Activated CD8-positive, alpha-beta memory T cell treated with anti-CD3 and anti-CD28 coated beads, Interleukin-2, amount 50 U/mL, for 1 hour (primary cell): ENCODE results near the gene AHI1.
"Not testable (repeated sequence)": the region's sequence is repeated elsewhere in the genome, so short reads cannot be mapped to it uniquely, and the experiment has no call there.

ENCODE experiments used
- DNase-seq: peaks from one replicate; pipeline ENCODE4 v3.0.0-alpha.2; 2020; ENCODE audit errors: extremely low read depth

AHI1 gene

GRCh38 chr6:135390458-135390857, 107.1 kb downstream of the AHI1 start:
- no peak for DNase-seq

DNA sequence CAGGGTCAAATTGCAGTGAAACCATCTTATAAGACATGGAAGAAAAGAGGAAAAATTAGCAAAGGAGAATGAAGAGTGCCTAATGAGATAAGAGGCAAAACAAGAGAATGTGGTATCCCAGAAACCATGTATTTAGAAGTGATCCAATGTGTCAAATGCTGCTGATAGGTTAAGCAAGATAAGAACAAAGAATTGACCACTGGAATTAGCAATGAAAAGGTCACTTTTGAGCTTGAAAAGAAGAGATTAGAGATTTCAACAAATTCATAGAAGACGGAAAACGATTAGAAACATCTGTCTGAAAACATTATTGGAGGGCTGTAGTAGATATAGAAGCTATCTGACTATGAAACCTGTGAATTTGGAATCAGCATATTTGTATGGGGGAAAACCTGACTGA, 112.2 kb downstream of the AHI1 start:
- no peak for DNase-seq

GRCh38 chr6:135383766-135384165, 113.8 kb downstream of the AHI1 start:
- no peak for DNase-seq

DNA sequence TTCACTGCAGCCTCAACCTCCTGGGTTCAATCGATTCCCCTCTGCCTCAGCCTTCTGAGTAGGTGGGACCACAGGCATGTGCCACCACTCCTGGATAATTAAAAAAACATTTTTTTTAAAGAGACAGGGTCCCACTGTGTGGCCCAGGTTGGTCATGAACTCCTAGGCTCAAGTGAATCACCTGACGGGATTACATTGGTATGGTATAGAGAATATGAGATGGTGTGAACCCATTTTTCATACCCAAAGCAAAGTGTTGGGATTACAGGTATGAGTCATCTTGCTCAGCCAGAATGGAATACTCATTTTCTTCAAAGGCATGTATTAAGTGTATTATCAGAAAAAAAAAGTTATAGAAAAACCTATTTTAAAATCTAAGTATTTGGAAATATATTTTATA, 114.2 kb downstream of the AHI1 start:
- no peak for DNase-seq

DNA sequence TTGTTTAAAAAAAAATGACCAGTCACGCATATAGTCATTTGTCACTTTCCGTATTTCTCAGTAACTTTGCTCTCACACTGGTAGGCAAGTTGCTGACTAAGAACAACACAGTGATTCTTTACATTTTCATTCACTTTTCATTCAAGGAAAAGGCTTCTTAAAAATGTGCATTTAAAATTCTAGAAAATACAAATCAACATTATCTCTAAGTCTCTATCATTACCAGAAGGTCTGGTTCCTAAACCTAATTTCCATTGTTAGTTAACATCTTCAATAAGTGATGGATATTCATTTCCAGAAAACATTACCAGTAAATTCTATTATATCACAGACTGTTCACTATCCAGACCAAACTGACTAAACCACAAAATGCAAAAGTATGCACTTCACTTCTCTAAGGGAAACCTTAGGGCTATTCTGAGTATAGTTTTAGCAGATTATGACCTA, 115.3 kb downstream of the AHI1 start:
- DNase-seq, result no peak

- DNase-seq, result no peak
Measured at GRCh38 chr6:135380793-135381192, 116.7 kb downstream of the AHI1 start.

GRCh38 chr6:135379647-135380046, 117.9 kb downstream of the AHI1 start:
- DNase-seq, result no peak

DNA sequence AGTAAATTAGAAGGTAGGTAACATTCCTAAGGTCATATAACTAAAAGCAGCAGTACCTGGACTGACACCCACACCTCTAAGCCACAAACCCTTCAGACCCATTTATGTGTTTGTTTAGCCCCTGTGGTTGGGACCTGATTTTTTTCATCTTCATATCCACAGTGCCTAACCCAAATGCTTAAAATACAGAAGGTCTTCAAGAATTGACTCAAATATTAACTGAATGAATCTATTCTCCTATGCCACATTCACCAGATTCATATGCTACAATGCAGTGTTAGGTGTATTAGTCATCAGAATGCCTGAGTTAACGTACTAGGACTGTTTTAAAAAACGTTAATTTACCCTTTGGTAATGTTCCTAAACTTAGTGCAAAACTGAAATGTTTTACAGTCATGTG, 124.8 kb downstream of the AHI1 start:
- no peak for DNase-seq

GRCh38 chr6:135363622-135364021, 133.9 kb downstream of the AHI1 start:
- not testable (repeated sequence) for DNase-seq

GRCh38 chr6:135362124-135362523, 135.4 kb downstream of the AHI1 start:
- DNase-seq, result no peak

DNA sequence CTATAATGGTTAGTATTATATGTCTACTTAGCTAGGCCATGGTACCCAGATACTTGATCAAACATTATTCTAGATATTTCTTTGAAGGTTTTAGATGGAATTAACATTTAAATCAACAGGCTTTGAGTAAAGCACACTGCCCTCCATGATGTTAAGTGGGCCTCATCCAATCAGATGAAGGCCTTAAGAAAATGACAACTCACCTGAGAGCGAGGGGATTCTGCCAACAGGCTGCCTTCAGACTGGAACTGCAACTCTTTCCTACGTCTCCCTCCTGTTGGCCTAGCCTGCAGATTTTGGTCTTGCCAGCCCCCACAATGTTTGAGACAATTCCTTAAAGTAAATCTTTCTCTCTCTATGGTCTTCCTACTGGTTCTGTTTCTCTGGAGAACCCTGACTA, 137.3 kb downstream of the AHI1 start:
- DNase-seq, result no peak

DNA sequence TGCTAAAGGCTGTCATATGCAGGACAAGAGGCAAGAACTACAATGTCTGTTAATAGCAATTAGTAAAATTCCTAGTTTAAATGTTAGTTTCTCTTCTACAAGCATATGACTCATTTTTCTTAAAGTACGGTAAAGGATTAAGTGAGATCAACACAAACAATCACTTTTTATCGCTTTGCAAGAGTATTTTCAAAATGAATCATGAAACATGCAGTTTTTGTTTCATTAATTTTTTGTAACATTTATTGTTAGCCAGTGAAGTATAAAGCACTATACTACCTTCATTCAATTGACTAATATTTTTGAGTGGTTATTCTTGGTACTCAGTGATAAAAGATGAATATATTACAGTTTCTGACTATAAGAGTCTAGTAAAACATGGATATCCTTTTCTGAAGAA, 138.6 kb downstream of the AHI1 start:
- DNase-seq, result no peak

DNA sequence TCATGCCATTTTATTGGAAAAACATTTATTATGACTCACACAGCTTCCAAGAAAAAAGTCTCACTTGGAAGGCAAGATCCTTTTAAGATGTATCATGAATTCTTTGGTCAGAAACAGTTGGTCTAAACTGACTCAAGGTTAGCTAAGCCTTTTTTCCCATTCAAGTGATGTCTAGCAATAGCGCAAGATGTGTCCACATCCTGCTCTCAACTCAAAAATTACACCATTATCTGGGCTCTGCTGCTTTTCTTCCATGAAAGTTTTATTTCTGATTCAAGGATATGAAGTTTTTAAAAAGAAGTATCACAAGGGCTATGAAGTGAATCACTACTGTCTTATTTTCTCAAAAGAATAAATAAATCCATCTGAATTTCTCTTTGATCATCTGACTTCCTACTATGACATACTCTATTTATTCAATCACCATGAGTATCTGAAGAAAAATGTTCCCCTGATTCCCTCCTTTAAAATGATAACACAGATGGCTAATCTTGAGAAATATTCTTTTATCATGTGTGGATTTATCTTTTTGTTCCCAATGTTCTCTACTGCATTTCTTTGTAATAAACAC, 139.2 kb downstream of the AHI1 start:
- DNase-seq, result no peak

GRCh38 chr6:135354407-135354806, 143.1 kb downstream of the AHI1 start:
- no peak for DNase-seq

GRCh38 chr6:135353113-135353512, 144.4 kb downstream of the AHI1 start:
- no peak for DNase-seq

DNA sequence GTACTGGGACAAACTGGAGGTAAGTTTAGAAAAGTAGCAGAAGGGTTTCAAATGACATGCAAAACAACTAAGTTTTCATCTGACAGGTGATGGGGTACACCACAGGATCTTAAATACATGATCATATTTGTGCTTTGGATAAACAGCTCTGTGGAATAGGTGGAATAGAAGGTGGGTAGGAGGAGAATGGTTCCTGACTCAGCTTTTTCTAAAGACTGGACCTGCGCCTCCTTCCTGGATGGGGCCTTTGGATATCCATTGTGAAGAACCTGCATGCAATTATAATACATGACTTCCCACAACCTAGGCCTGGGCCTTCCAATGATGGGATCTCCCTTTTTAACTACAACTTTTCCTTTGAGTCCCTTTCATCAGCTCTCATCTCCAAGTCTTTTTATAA, 145.9 kb downstream of the AHI1 start:
- DNase-seq, result no peak

- DNase-seq, result no peak
Measured at GRCh38 chr6:135347887-135348286, 149.7 kb downstream of the AHI1 start.

GRCh38 chr6:135346747-135347146, 150.8 kb downstream of the AHI1 start:
- no peak for DNase-seq

- no peak for DNase-seq
Measured at GRCh38 chr6:135344526-135344925, 153.0 kb downstream of the AHI1 start.

GRCh38 chr6:135339920-135340319, 157.6 kb downstream of the AHI1 start:
- not testable (repeated sequence) for DNase-seq

DNA sequence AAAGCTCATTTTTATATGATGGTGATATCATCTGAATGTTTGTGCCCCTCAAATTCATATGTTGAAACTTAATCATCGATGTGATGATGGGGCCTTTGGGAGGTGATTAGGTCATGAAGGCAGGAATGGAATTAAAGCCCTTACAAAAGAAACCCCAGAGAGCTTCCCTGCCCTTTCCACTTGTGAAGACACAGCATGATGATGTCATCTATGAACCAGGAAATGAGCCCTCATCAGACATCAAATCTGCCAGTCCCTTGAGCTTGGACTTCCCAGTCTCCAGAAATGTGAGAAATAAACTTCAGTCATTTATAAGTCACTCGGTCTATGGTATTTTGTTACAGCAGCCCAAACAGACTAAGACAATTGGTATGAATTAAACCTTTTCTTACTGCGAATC, 163.4 kb downstream of the AHI1 start:
- DNase-seq, result no peak

DNA sequence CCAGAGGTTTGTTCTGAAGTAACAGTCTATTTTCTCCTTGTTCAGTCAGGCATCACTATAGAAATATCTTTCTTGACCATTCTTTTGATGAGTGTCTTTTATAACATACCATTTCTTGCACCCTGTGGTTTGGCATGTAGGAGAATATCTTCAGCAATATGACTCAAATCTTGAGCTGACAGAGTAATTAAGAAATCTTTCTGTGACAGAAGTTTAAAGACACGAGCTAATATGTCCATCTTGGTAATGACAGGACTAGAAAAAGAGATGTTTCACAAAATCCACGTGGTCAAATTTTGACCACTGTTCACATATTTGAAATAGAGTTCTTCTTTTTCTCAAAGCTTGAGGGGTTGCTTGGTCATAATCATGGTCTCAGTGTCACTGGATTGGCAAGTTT, 166.5 kb downstream of the AHI1 start:
- DNase-seq, result no peak

- DNase-seq, result no peak
Measured at GRCh38 chr6:135329851-135330803, 167.4 kb downstream of the AHI1 start.
